ENCODE measurements around the gene HOXB1. TPM values are rescaled to one million over a fixed set of nuclear protein-coding genes. Genes with fewer than 3 reads are reported as not detected.
A peak's percentile ranks its signal among the peaks of the same experiment; 100 is the strongest.

The HOXB1 gene
- total RNA-seq, 2 donors from 2014 or later: not detected

- no peak for ATAC-seq
- intact Hi-C loops (cut with DNase I): no loop called here
- no peak for DNase-seq
These were observed 26.0 kb upstream of the HOXB1 start for GRCh38 chr17:48556576-48557401.

DNA sequence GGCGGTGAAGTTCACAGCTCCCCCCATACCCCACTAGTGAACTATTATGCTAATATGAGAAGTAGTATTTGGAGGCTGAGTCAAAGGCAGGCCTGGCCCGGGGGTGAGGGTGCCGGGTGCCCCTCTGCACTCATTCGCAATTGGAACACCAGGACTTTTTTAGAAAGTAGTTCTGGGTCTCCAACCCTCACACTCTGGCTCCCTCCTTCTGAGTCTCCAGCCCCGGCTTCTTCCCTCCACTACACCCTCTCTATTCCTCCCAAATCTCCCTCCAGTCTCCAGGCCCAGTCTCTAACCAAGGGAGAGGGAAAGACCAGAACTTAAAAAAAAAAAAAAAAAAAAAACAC, 25.4 kb upstream of the HOXB1 start:
- no peak for ATAC-seq
- no peak for DNase-seq
- intact Hi-C loops (cut with DNase I): no loop called here

GRCh38 chr17:48555258-48556228, 24.7 kb upstream of the HOXB1 start:
- no peak for DNase-seq
- ATAC-seq: peak; percentile 53 to 76
- intact Hi-C loops (cut with DNase I): no loop called here

GRCh38 chr17:48554412-48555257, 23.8 kb upstream of the HOXB1 start:
- DNase-seq: no peak
- intact Hi-C loops (cut with DNase I): no loop called here
- peak; percentile 4 to 6 for ATAC-seq

DNA sequence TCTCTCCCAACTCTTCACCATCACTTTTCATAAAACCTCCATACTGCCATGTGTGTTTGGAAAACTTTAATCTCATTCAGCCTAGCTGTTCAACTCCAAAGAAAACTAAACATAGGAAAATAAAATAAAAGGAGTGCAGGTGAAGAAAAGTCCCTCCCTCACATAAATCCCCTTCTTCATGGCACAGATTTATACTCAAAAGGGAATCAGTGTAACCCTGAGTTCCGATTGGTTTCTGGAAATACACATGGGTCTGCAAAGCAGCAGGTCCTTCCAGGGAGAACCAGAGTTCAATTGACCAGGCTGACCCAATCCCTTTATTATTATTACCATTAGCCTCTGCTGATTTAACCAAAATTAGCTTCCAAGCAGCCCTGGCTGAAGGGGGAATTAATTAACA, 23.0 kb upstream of the HOXB1 start:
- DNase-seq: no peak
- ATAC-seq: no peak
- intact Hi-C loops (cut with DNase I): no loop called here

GRCh38 chr17:48553190-48553547, 22.4 kb upstream of the HOXB1 start:
- ATAC-seq: no peak
- no peak for DNase-seq
- intact Hi-C loops (cut with DNase I): no loop called here

- intact Hi-C loops (cut with DNase I): no loop called here
- ATAC-seq: peak in 1 of 2 donors; percentile 38
These were observed 21.8 kb upstream of the HOXB1 start for GRCh38 chr17:48552466-48553189.

GRCh38 chr17:48551596-48552465, 21.0 kb upstream of the HOXB1 start:
- intact Hi-C loops (cut with DNase I): no loop called here
- ATAC-seq: no peak
- DNase-seq: no peak

More at GRCh38 chr17:48552466-48553189, 21.8 kb upstream of the HOXB1 start:
- no peak for DNase-seq

DNA sequence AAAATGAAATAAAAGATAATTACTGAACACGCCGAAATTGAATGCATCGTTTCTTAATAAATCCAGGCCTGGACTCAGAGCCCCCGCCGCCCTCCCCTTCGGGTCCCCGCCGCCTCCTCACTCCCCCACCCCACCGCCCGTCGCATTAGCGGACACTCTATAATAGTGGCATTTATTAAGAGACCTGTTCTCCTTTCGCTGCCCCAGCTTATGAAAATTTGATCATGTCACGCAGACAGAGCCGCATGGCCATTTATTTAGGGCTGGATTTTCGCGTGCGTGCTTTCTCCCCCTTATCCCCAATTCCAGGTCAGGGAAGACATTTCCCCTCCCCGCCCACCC, 20.4 kb upstream of the HOXB1 start:
- intact Hi-C loops (cut with DNase I): no loop called here
- DNase-seq: no peak
- ATAC-seq: no peak

GRCh38 chr17:48550502-48551213, 19.8 kb upstream of the HOXB1 start:
- DNase-seq: no peak
- ATAC-seq: no peak
- intact Hi-C loops (cut with DNase I): no loop called here

- intact Hi-C loops (cut with DNase I): no loop called here
- no peak for ATAC-seq
These were observed 19.2 kb upstream of the HOXB1 start for GRCh38 chr17:48549914-48550501.

DNA sequence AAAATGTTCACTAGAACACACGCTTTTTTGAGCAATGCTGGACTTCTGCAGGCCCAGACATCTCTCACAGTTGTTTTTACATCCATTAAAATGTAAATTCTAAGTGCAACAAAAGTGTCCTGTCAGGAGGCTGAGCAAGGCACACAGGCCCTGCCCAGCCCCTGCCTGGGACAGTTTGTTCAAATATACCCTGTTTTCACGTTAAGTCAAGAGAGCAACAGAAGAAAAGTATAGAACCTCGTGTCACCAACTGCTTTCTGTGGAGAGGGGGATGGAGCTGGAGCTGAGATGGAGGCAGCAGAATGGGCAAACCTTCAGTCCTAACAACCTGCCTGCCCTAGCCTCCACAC, 18.4 kb upstream of the HOXB1 start:
- intact Hi-C loops (cut with DNase I): no loop called here
- ATAC-seq (no peak), DNase-seq (no peak)

More at GRCh38 chr17:48549914-48550501, 19.2 kb upstream of the HOXB1 start:
- DNase-seq: no peak

DNA sequence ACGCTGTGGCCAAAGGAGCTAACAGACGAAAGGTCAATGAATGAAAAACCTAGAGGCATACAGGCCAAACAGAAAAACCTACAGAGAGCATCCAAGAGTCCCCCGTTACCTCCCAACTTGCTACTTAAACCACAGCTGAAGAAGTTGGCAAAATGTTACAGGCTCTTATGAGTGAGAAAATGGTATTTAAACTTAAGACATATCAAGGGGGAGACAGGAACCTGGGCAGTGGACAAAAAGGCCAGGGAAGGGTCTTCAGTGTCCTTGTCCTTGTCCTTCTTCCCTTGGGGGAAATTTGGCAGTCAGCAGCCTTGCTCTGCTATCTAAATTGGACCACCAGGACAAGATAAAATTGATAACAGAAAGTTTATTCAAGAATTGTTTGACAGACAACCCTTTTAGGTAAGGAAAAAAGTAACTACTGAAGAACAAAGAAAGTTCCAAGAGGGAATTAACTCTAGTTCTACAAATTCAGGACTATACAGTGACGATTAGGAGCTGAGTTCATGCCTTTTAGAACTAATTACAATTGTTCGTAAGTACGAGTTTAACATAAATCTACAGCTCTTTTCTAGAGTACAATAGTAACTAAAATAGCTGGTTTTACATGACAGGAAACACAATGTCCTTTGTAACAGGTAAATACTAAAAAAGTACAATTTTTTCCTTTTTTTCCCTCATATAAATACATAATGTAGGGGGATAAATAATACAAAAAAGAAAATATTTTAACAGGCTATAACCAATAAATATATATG, 17.9 kb upstream of the HOXB1 start:
- DNase-seq: no peak
- ATAC-seq: no peak
- intact Hi-C loops (cut with DNase I): no loop called here

DNA sequence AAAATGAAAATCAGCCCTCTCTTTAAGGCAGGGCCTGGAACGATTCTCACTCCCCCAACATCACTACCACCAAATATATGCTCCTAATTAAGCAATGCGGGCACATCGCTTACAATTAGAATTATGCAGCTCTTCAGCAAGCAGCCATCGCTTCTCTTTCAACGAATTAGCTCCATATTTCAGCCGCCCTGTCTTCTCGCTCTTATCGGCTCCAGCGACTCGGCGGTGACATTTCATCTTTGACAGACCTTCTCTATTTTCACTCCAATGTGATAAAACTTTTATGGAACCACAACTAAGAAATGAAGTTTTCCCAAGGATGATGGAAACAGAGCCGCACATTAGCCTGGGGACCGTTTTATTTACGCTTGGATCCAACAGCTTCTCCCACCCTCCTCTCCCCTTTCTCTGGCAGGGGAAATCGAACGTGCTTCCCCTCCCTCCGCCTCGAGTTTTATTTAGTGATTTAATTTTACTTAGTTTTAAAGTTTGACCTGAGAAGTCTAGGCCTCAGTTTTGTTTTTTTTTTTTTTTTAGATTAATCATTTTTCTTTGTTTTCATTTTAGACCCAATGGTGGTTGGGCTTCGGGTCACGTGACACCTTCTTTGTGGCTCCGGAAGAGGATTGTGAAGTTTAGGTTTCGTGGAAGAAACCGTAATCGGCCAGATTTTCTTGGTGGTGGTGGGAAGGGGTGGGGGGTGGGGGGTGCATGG, 17.2 kb upstream of the HOXB1 start:
- intact Hi-C loops (cut with DNase I): no loop called here
- DNase-seq: no peak
- no peak for ATAC-seq

- intact Hi-C loops (cut with DNase I): no loop called here
- DNase-seq (no peak), ATAC-seq (no peak)
These were observed 16.4 kb upstream of the HOXB1 start for GRCh38 chr17:48546924-48547807.
